Measurements from ENCODE around the gene SUFU.
"Not testable (repeated sequence)": the region's sequence is repeated elsewhere in the genome, so short reads cannot be mapped to it uniquely, and the experiment has no call there.

Gene SUFU

GRCh38 chr10:102503264-102504178 lies at the start of gene SUFU:
SUFU (plus strand) TSS chr10:102503972; CDS start chr10:102504153, 181 bp downstream.
- DNase-seq (ENCODE audit: low spot score), result peak; percentile 89

GRCh38 chr10:102454662-102455487 lies 48.9 kb upstream of the SUFU start:
- not testable (repeated sequence) for DNase-seq (ENCODE audit: low spot score)

- DNase-seq (ENCODE audit: low spot score), result no peak
Observed at GRCh38 chr10:102455893-102456471, 47.8 kb upstream of the SUFU start.

GRCh38 chr10:102457591-102458150 lies 46.1 kb upstream of the SUFU start:
- DNase-seq (ENCODE audit: low spot score), result no peak

- no peak for DNase-seq (ENCODE audit: low spot score)
Observed at GRCh38 chr10:102458656-102459055, 45.1 kb upstream of the SUFU start.

- DNase-seq (ENCODE audit: low spot score), result no peak
Observed at GRCh38 chr10:102460836-102461186, 43.0 kb upstream of the SUFU start.

GRCh38 chr10:102461187-102462054 lies 42.4 kb upstream of the SUFU start:
- DNase-seq (ENCODE audit: low spot score), result peak; percentile 90

- no peak for DNase-seq (ENCODE audit: low spot score)
Observed at GRCh38 chr10:102462512-102463054, 41.2 kb upstream of the SUFU start.

GRCh38 chr10:102463983-102464382 lies 39.8 kb upstream of the SUFU start:
- DNase-seq (ENCODE audit: low spot score), result no peak

- no peak for DNase-seq (ENCODE audit: low spot score)
Observed at GRCh38 chr10:102465466-102465865, 38.3 kb upstream of the SUFU start.

GRCh38 chr10:102467318-102467717 lies 36.5 kb upstream of the SUFU start:
- no peak for DNase-seq (ENCODE audit: low spot score)

GRCh38 chr10:102467971-102468438 lies 35.8 kb upstream of the SUFU start:
- DNase-seq (ENCODE audit: low spot score), result no peak

GRCh38 chr10:102468683-102469082 lies 35.1 kb upstream of the SUFU start:
- DNase-seq (ENCODE audit: low spot score), result no peak

GRCh38 chr10:102470579-102471546 lies 32.9 kb upstream of the SUFU start:
- DNase-seq (ENCODE audit: low spot score), result no peak

GRCh38 chr10:102473445-102474331 lies 30.1 kb upstream of the SUFU start:
- DNase-seq (ENCODE audit: low spot score), result no peak

GRCh38 chr10:102475451-102476040 lies 28.2 kb upstream of the SUFU start:
- no peak for DNase-seq (ENCODE audit: low spot score)

- no peak for DNase-seq (ENCODE audit: low spot score)
Observed at GRCh38 chr10:102476466-102477141, 27.2 kb upstream of the SUFU start.

GRCh38 chr10:102479651-102480050 lies 24.1 kb upstream of the SUFU start:
- DNase-seq (ENCODE audit: low spot score), result no peak
